ENCODE data around the gene NEK9.
A peak's percentile ranks its signal among the peaks of the same experiment; 100 is the strongest.

NEK9 gene

GRCh38 chr14:75123991-75124390, 2.9 kb downstream of the NEK9 start:
- peak; percentile 48 for ATAC-seq
- TF ChIP-seq, protein P1, sequence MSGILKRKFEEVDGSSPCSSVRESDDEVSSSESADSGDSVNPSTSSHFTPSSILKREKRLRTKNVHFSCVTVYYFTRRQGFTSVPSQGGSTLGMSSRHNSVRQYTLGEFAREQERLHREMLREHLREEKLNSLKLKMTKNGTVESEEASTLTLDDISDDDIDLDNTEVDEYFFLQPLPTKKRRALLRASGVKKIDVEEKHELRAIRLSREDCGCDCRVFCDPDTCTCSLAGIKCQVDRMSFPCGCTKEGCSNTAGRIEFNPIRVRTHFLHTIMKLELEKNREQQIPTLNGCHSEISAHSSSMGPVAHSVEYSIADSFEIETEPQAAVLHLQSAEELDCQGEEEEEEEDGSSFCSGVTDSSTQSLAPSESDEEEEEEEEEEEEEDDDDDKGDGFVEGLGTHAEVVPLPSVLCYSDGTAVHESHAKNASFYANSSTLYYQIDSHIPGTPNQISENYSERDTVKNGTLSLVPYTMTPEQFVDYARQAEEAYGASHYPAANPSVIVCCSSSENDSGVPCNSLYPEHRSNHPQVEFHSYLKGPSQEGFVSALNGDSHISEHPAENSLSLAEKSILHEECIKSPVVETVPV (CRISPR knock-in tag; IDR thresholded peaks at IDR 0.05), result no peak
- TF ChIP-seq PPARA (CRISPR knock-in tag; IDR thresholded peaks at IDR 0.05; ENCODE audit: borderline replicate concordance) (no peak), TSHZ2 (CRISPR knock-in tag; IDR thresholded peaks at IDR 0.05) (no peak), GLIS3 (CRISPR knock-in tag; IDR thresholded peaks at IDR 0.05) (no peak), ZNF565 (CRISPR knock-in tag; conservative IDR thresholded peaks at IDR 0.05; ENCODE audit: low read depth) (no peak), ARNTL (CRISPR knock-in tag; IDR thresholded peaks at IDR 0.05; ENCODE audit: borderline replicate concordance, low read depth) (no peak), TCF4 (CRISPR knock-in tag; IDR thresholded peaks at IDR 0.05; ENCODE audit: borderline replicate concordance) (no peak), SNAI2 (CRISPR knock-in tag; IDR thresholded peaks at IDR 0.05) (no peak), ZFP30 (CRISPR knock-in tag; IDR thresholded peaks at IDR 0.05) (no peak), ZFP3 (CRISPR knock-in tag; IDR thresholded peaks at IDR 0.05) (no peak), ZNF70 (CRISPR knock-in tag; IDR thresholded peaks at IDR 0.05) (no peak), ISL1 (CRISPR knock-in tag; IDR thresholded peaks at IDR 0.05) (no peak), OSR1 (CRISPR knock-in tag; IDR thresholded peaks at IDR 0.05) (no peak)
- TF ChIP-seq, protein P2, sequence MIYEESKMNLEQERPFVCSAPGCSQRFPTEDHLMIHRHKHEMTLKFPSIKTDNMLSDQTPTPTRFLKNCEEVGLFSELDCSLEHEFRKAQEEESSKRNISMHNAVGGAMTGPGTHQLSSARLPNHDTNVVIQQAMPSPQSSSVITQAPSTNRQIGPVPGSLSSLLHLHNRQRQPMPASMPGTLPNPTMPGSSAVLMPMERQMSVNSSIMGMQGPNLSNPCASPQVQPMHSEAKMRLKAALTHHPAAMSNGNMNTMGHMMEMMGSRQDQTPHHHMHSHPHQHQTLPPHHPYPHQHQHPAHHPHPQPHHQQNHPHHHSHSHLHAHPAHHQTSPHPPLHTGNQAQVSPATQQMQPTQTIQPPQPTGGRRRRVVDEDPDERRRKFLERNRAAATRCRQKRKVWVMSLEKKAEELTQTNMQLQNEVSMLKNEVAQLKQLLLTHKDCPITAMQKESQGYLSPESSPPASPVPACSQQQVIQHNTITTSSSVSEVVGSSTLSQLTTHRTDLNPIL (CRISPR knock-in tag; IDR thresholded peaks at IDR 0.05; ENCODE audit: low read depth), result no peak

- TF ChIP-seq, protein P3, sequence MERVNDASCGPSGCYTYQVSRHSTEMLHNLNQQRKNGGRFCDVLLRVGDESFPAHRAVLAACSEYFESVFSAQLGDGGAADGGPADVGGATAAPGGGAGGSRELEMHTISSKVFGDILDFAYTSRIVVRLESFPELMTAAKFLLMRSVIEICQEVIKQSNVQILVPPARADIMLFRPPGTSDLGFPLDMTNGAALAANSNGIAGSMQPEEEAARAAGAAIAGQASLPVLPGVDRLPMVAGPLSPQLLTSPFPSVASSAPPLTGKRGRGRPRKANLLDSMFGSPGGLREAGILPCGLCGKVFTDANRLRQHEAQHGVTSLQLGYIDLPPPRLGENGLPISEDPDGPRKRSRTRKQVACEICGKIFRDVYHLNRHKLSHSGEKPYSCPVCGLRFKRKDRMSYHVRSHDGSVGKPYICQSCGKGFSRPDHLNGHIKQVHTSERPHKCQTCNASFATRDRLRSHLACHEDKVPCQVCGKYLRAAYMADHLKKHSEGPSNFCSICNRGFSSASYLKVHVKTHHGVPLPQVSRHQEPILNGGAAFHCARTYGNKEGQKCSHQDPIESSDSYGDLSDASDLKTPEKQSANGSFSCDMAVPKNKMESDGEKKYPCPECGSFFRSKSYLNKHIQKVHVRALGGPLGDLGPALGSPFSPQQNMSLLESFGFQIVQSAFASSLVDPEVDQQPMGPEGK (CRISPR knock-in tag; IDR thresholded peaks at IDR 0.05; ENCODE audit: borderline replicate concordance), result no peak
- TF ChIP-seq, protein P1 (CRISPR knock-in tag; IDR thresholded peaks at IDR 0.05), result no peak
- TF ChIP-seq TOX (CRISPR knock-in tag; IDR thresholded peaks at IDR 0.05; ENCODE audit: borderline replicate concordance) (no peak), RARB (CRISPR knock-in tag; IDR thresholded peaks at IDR 0.05) (no peak), TSHZ2 (CRISPR knock-in tag; IDR thresholded peaks at IDR 0.05) (no peak)
- no peak for ATAC-seq
These were observed 5.3 kb downstream of the NEK9 start for GRCh38 chr14:75121552-75121951.

Measured in SK-N-SH treated with all-trans-retinoic acid at 6 μM for 48 hours (cell line).